HepG2 (cell line): ENCODE measurements around the gene RICTOR. TPM values are rescaled to one million over a fixed set of nuclear protein-coding genes. Genes with fewer than 3 reads are reported as not detected.

Source experiments
- ATAC-seq: fragments of 200-7000 bp; cut with Tn5 transposase; 3 replicates; pipeline ENCODE4 v1.9.1; 2020; ENCODE audit warnings: mild to moderate bottlenecking, moderate library complexity
- BruUV-seq: library from RNA; stranded (reverse); fragments of 400-500 nt; replicated peaks from 2 replicates; lab custom pipeline; 2021; lab: Mats Ljungman, UMichigan
- CTCF ChIA-PET: fragments of 300-600 bp; formaldehyde crosslinking; extraction: SDS; loops from one replicate; lab custom pipeline; 2021; ENCODE audit warnings: low total read pairs, inconsistent platforms, low intra/inter-chr PET ratio; lab: Yijun Ruan, JAX
- POLR2A ChIA-PET: fragments of 350-600 bp; sonication (Branson Sonifier 250); formaldehyde crosslinking; loops from one replicate; lab custom pipeline; 2020; ENCODE audit warnings: antibody characterized with exemption, inconsistent platforms; lab: Yijun Ruan, JAX
- DNase-seq: peaks from one replicate; pipeline ENCODE4 v3.0.0-alpha.2; 2015; ENCODE audit warnings: low spot score
- FAIRE-seq: peaks from 3 replicates; lab custom pipeline; 2011; peaks lifted over from hg19 to GRCh38; lab: Jason Lieb, UNC
- H2AFZ ChIP-seq: one replicate; pipeline ENCODE4 v1.6.1; 2011; ENCODE audit warnings: low read length, inconsistent platforms
- H3K27ac ChIP-seq: fragments of 300-600 bp; 3 replicates; pipeline ENCODE4 v1.8.0; 2011; ENCODE audit warnings: mixed run types, mild to moderate bottlenecking, mixed read lengths, low read length, inconsistent platforms; ENCODE audit not compliant: insufficient read depth; ENCODE audit errors: extremely low read length
- H3K27me3 ChIP-seq, 2 experiments: fragments of 200-600 bp in 1 of 2; 2 replicates in 1 of 2; 3 replicates in 1 of 2; pipeline versions ENCODE4 v1.6.0 to v1.8.0; 2011; ENCODE audit warnings: low read length in 2 of 2, mild to moderate bottlenecking in 2 of 2, moderate library complexity in 2 of 2, inconsistent platforms in 1 of 2; ENCODE audit not compliant: insufficient read depth in 2 of 2, control insufficient read depth in 1 of 2
- H3K36me3 ChIP-seq, 2 experiments: fragments of 200-600 bp in 1 of 2; replicated peaks in 1 of 2; 2 replicates in 1 of 2; 3 replicates in 1 of 2; pipeline versions ENCODE4 v1.5.1 to v1.8.0; 2011; ENCODE audit warnings: low read length in 2 of 2, inconsistent platforms in 1 of 2; ENCODE audit not compliant: insufficient read depth in 2 of 2, control insufficient read depth in 1 of 2
- H3K4me1 ChIP-seq: 2 replicates; pipeline ENCODE4 v1.5.1; 2012; ENCODE audit warnings: low read length, inconsistent platforms; ENCODE audit not compliant: insufficient read depth
- H3K4me2 ChIP-seq: 2 replicates; pipeline ENCODE4 v1.6.0; 2011; ENCODE audit warnings: low read depth, low read length, inconsistent platforms
- H3K4me3 ChIP-seq, 3 experiments: fragments of 200-600 bp in 1 of 3; sonication (generic), shearing (Covaris generic) in 1 of 3; replicated peaks in 1 of 3; 2 replicates each; pipeline ENCODE4 v1.5.1; 2011 to 2016; ENCODE audit warnings: low read length in 3 of 3, inconsistent platforms in 2 of 3, low read depth in 2 of 3, mild to moderate bottlenecking in 2 of 3, control low read depth in 1 of 3, mixed read lengths in 1 of 3; ENCODE audit not compliant: insufficient read depth in 1 of 3
- H3K79me2 ChIP-seq: one replicate; pipeline ENCODE4 v1.6.1; 2011; ENCODE audit warnings: low read length, inconsistent platforms; ENCODE audit not compliant: insufficient read depth
- H3K9ac ChIP-seq: 2 replicates; pipeline ENCODE4 v1.6.0; 2011; ENCODE audit warnings: mild to moderate bottlenecking, low read depth, low read length, inconsistent platforms; ENCODE audit not compliant: insufficient read depth
- H3K9me3 ChIP-seq: 2 replicates; pipeline ENCODE4 v1.5.1; 2012; ENCODE audit warnings: mild to moderate bottlenecking, low read length
- H4K20me1 ChIP-seq: 2 replicates; pipeline ENCODE4 v1.6.0; 2011; ENCODE audit warnings: inconsistent platforms, mild to moderate bottlenecking, low read length, moderate library complexity; ENCODE audit not compliant: insufficient read depth
- ATM ChIP-seq: fragments of 450-650 bp; IDR thresholded peaks from 2 replicates; pipeline ENCODE4 v1.7.1; 2017; ENCODE audit warnings: mild to moderate bottlenecking, borderline replicate concordance
- DR1 ChIP-seq: sonication (generic); formaldehyde crosslinking; IDR thresholded peaks from 2 replicates; pipeline ENCODE4 v1.8.0; 2021; ENCODE audit warnings: mild to moderate bottlenecking, missing genetic modification reagents, inconsistent platforms
- GZF1 ChIP-seq: sonication (generic); formaldehyde crosslinking; IDR thresholded peaks from 2 replicates; pipeline ENCODE4 v1.5.1; 2020; ENCODE audit warnings: mild to moderate bottlenecking, missing genetic modification reagents
- HNRNPUL1 ChIP-seq: fragments of 200-400 bp; formaldehyde crosslinking; IDR thresholded peaks from 2 replicates; pipeline ENCODE4 v1.6.1; 2017; ENCODE audit warnings: low read depth, mild to moderate bottlenecking, low read length, moderate library complexity
- NR2C2 ChIP-seq: sonication (generic); formaldehyde crosslinking; IDR thresholded peaks from 2 replicates; pipeline ENCODE4 v1.4.0; 2020; ENCODE audit warnings: missing genetic modification reagents, mild to moderate bottlenecking, moderate library complexity, borderline replicate concordance
- REL ChIP-seq: sonication (generic); formaldehyde crosslinking; conservative IDR thresholded peaks from 2 replicates; pipeline ENCODE4 v1.8.0; 2022; ENCODE audit warnings: mild to moderate bottlenecking, missing genetic modification reagents, moderate library complexity
- SMARCE1 ChIP-seq: fragments of 450-650 bp; IDR thresholded peaks from 2 replicates; pipeline ENCODE4 v1.6.1; 2017; ENCODE audit warnings: borderline replicate concordance
- ZNF20 ChIP-seq: sonication (generic); formaldehyde crosslinking; IDR thresholded peaks from 2 replicates; pipeline ENCODE4 v1.4.0; 2020; ENCODE audit warnings: mild to moderate bottlenecking, moderate library complexity, missing genetic modification reagents
- ZNF615 ChIP-seq: sonication (generic); formaldehyde crosslinking; IDR thresholded peaks from 2 replicates; pipeline ENCODE4 v1.5.0; 2020; ENCODE audit warnings: mild to moderate bottlenecking, missing genetic modification reagents, borderline replicate concordance
- ZNF709 ChIP-seq: sonication (generic); formaldehyde crosslinking; IDR thresholded peaks from 2 replicates; pipeline ENCODE4 v1.5.0; 2020; ENCODE audit warnings: mild to moderate bottlenecking, missing genetic modification reagents
- ZNF788 ChIP-seq: sonication (generic); formaldehyde crosslinking; IDR thresholded peaks from 2 replicates; pipeline ENCODE4 v1.5.0; 2020; ENCODE audit warnings: mild to moderate bottlenecking, missing genetic modification reagents, borderline replicate concordance
- WGBS: methylation state at CpG from one replicate; pipeline ENCODE4 v1.1.6; 2017; ENCODE audit warnings: low lambda C conversion rate; 5-methylcytosine and 5-hydroxymethylcytosine counted together
- in situ Hi-C: cut with HindIII; loops from 2 replicates; pipeline ENCODE4 v1.10.0; 2017; ENCODE audit warnings: low pct_unique_long_range_greater_than_20kb; ENCODE audit not compliant: extremely low pct_ligation_motif_present
- intact Hi-C: fragments of 100-400 bp; cut with micrococcal nuclease; formaldehyde crosslinking; loops from one replicate; pipeline ENCODE4 v1.10.0; 2022; ENCODE audit not compliant: unreplicated experiment
- polyA plus RNA-seq, 8 experiments: library from polyadenylated mRNA; depleted of rRNA in 3 of 8; stranded (reverse) in 7 of 8; unstranded in 1 of 8; fragments of >200 nt; fragmentation: Illumina TruSeq in 4 of 8; extraction: Trizol in 4 of 8; gene quantifications; 2 replicates each; pipeline versions ENCODE4 v1.2.1 to v1.2.3, GENCODE V29; 2011 to 2016; ENCODE audit warnings: low read depth in 4 of 8, missing spikeins in 1 of 8, mixed read lengths in 1 of 8; ENCODE audit not compliant: insufficient read depth in 1 of 8
- total RNA-seq, 5 experiments: library from RNA; depleted of rRNA; stranded (reverse); fragments of >200 nt; fragmentation: Illumina TruSeq; extraction: Trizol; gene quantifications; 2 replicates each; pipeline ENCODE4 v1.2.3, GENCODE V29; 2016; ENCODE audit warnings: low read depth in 1 of 5
- TF ChIP-seq, protein P1 (sequence below): sonication (generic); formaldehyde crosslinking; IDR thresholded peaks from 2 replicates; pipeline ENCODE4 v1.5.0; 2020; ENCODE audit warnings: mild to moderate bottlenecking, missing genetic modification reagents
- TF ChIP-seq, protein P2 (sequence below): sonication (generic); formaldehyde crosslinking; IDR thresholded peaks from 2 replicates; pipeline ENCODE4 v1.8.0; 2023; ENCODE audit warnings: mild to moderate bottlenecking, missing genetic modification reagents
- TF ChIP-seq, protein P3 (sequence below): sonication (generic); formaldehyde crosslinking; IDR thresholded peaks from 2 replicates; pipeline ENCODE4 v1.5.0; 2020; ENCODE audit warnings: missing genetic modification reagents
- TF ChIP-seq, protein P4 (sequence below): conservative IDR thresholded peaks from 2 replicates; pipeline ENCODE4 v1.6.1; 2018; ENCODE audit warnings: missing genetic modification reagents

Gene RICTOR
- total and polyA plus RNA-seq, 2 of the 13 experiments (the other 11 are each of a cell fraction or from before 2014, with no cell fraction given) = 10.7 to 15.4 TPM

DNA sequence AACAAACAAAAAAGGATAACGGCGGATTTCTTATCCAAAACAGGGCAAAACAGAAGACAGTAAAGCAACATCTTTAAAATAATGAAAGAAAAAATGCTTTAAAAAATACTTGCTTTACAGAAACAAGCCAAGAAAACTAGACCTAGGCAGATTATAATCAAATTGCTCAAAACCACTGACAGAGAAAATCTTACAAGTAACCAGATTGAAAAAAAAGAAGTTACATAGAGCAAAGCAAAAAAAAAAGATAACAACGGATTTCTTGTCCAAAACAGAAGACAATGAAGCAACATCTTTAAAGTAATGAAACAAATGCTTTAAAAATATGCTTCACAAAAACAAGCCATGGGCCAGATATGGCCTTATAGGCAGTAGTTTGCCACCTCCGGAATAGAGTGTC lies 51.1 kb downstream of the RICTOR start:
- in situ Hi-C loops = no loop called here
- Histone ChIP-seq H3K9ac (no peak overlapping the region), H3K4me1 (no peaks in the 10 kb centered on the region), H3K36me3 (peaks cover 0 to 19% of the 10 kb centered on the region in 2 experiments; a peak in 2 of 5 replicates), H3K4me2 (no peak overlapping the region), H4K20me1 (peaks cover 6% of the 10 kb centered on the region; the same call in 1 of the 2 replicates), H3K9me3 (no peaks in the 10 kb centered on the region), H2AFZ (no peak overlapping the region), H3K4me3 (no peak overlapping the region), H3K27ac (no peak overlapping the region), H3K27me3 (no peaks in the 10 kb centered on the region), H3K79me2 (peaks cover 9% of the 10 kb centered on the region)
- 95% methylated on average over 4 of the region's 4 CpGs for WGBS
- ChIA-PET CTCF (no interaction called here), POLR2A (no interaction called here)
- TF ChIP-seq HNRNPUL1 (no peak), ZNF709 (CRISPR knock-in tag) (no peak), ZNF788 (CRISPR knock-in tag) (no peak), GZF1 (CRISPR knock-in tag) (no peak)
- FAIRE-seq (no peak), DNase-seq (no peak), ATAC-seq (no peak)
- BruUV-seq = no TSS peak
- intact Hi-C loops = no loop called here

DNA sequence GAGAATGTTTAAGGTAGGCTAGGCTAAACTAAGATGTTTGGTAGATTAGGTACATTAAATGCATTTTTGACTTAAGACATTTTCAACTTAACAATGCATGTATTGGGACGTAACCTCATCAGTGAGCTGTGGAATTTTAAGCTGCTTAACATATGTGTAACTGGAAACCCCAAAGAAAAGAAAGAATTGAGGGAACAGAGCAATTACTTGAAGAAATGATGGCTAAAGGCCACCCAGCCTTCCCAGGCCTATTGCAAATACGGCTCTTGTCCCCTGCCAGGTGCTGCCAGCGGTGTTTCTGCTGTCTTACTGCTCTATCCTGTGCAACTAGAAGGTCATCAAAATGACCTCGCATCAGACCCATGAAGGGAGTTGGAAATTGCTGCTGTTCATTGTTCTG lies 52.0 kb downstream of the RICTOR start:
- H3K27me3 ChIP-seq = no peaks in the 10 kb centered on the region
- H3K4me3 ChIP-seq = no peak overlapping the region
- no peaks in the 10 kb centered on the region for H3K4me1 ChIP-seq
- H3K4me2 ChIP-seq = no peak overlapping the region
- H2AFZ ChIP-seq = no peak overlapping the region
- H3K9ac ChIP-seq = no peak overlapping the region
- peaks cover 0 to 19% of the 10 kb centered on the region in 2 experiments; a peak in 2 of 5 replicates for H3K36me3 ChIP-seq
- DNase-seq = no peak
- no peaks in the 10 kb centered on the region for H3K9me3 ChIP-seq
- no peak overlapping the region for H3K27ac ChIP-seq
- ATAC-seq = no peak
- CTCF ChIA-PET = no interaction called here
- 97% methylated on average over 3 of the region's 4 CpGs for WGBS
- no peak for FAIRE-seq
- POLR2A ChIA-PET = no interaction called here
- H4K20me1 ChIP-seq = peaks cover 6% of the 10 kb centered on the region; the same call in 1 of the 2 replicates
- intact Hi-C loops = no loop called here
- H3K79me2 ChIP-seq = peaks cover 6% of the 10 kb centered on the region
- in situ Hi-C loops = no loop called here
- no TSS peak for BruUV-seq
- TF ChIP-seq ATM (no peak), REL (CRISPR knock-in tag) (no peak), ZNF615 (CRISPR knock-in tag) (no peak), DR1 (CRISPR knock-in tag) (no peak), ZNF20 (CRISPR knock-in tag) (no peak), NR2C2 (CRISPR knock-in tag) (no peak), SMARCE1 (no peak)
- TF ChIP-seq, protein P1, sequence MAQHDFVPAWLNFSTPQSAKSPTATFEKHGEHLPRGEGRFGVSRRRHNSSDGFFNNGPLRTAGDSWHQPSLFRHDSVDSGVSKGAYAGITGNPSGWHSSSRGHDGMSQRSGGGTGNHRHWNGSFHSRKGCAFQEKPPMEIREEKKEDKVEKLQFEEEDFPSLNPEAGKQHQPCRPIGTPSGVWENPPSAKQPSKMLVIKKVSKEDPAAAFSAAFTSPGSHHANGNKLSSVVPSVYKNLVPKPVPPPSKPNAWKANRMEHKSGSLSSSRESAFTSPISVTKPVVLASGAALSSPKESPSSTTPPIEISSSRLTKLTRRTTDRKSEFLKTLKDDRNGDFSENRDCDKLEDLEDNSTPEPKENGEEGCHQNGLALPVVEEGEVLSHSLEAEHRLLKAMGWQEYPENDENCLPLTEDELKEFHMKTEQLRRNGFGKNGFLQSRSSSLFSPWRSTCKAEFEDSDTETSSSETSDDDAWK (CRISPR knock-in tag) = no peak
- TF ChIP-seq, protein P2, sequence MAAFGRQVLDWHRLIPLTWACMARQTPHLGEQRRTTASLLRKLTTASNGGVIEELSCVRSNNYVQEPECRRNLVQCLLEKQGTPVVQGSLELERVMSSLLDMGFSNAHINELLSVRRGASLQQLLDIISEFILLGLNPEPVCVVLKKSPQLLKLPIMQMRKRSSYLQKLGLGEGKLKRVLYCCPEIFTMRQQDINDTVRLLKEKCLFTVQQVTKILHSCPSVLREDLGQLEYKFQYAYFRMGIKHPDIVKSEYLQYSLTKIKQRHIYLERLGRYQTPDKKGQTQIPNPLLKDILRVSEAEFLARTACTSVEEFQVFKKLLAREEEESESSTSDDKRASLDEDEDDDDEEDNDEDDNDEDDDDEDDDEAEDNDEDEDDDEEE = no peak
- TF ChIP-seq, protein P3, sequence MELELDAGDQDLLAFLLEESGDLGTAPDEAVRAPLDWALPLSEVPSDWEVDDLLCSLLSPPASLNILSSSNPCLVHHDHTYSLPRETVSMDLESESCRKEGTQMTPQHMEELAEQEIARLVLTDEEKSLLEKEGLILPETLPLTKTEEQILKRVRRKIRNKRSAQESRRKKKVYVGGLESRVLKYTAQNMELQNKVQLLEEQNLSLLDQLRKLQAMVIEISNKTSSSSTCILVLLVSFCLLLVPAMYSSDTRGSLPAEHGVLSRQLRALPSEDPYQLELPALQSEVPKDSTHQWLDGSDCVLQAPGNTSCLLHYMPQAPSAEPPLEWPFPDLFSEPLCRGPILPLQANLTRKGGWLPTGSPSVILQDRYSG = no peak
- TF ChIP-seq, protein P4, sequence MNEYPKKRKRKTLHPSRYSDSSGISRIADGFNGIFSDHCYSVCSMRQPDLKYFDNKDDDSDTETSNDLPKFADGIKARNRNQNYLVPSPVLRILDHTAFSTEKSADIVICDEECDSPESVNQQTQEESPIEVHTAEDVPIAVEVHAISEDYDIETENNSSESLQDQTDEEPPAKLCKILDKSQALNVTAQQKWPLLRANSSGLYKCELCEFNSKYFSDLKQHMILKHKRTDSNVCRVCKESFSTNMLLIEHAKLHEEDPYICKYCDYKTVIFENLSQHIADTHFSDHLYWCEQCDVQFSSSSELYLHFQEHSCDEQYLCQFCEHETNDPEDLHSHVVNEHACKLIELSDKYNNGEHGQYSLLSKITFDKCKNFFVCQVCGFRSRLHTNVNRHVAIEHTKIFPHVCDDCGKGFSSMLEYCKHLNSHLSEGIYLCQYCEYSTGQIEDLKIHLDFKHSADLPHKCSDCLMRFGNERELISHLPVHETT = no peak
